Measurements from ENCODE around the gene CGB3. TPM values are rescaled to one million over a fixed set of nuclear protein-coding genes. Genes with fewer than 3 reads are reported as not detected.

Gene CGB3
- total RNA-seq, 1 donor from 2014 or later: not detected

DNA sequence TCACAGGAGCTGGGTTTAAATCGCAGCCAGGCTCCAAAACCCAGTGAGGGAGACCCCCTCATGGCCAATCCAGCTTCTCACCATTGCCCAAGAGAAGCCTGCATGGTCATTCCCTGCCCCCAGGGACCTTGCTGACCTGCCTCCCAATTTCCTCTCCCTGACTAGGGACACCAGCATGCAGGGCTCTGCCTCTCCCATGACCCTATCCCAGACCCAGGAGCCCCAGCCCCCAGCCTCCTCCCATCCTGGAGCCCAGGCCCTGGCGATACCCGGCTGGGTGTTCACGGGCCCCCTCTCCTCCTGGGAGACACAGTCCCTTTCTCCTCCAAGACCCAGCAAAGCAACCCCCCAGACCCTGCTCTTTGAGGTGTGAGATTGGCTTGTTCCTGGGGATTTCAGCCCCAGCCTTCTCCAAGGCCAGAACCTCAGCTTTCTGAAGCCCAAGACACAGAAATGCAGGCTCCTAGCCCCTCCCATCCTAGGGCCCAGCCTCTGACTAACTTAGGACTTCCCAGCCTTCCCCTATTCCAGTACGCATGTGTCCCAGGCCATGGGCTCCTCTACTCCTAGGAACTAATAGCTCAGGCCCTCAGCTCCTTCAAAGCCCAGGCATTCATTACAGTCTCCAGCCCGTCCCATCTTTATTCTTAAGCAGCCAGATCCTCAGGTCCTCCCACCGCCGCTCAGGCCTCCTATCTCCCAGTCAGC lies 32.1 kb downstream of the CGB3 start:
- FAIRE-seq: no peak
- peak overlapping the region; percentile 82 for H3K4me3 ChIP-seq (ENCODE audit: low read depth, low read length)
- peak; percentile 69 for DNase-seq (ENCODE audit: low read depth)
- TF ChIP-seq, protein P1, sequence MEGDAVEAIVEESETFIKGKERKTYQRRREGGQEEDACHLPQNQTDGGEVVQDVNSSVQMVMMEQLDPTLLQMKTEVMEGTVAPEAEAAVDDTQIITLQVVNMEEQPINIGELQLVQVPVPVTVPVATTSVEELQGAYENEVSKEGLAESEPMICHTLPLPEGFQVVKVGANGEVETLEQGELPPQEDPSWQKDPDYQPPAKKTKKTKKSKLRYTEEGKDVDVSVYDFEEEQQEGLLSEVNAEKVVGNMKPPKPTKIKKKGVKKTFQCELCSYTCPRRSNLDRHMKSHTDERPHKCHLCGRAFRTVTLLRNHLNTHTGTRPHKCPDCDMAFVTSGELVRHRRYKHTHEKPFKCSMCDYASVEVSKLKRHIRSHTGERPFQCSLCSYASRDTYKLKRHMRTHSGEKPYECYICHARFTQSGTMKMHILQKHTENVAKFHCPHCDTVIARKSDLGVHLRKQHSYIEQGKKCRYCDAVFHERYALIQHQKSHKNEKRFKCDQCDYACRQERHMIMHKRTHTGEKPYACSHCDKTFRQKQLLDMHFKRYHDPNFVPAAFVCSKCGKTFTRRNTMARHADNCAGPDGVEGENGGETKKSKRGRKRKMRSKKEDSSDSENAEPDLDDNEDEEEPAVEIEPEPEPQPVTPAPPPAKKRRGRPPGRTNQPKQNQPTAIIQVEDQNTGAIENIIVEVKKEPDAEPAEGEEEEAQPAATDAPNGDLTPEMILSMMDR (IDR thresholded peaks at IDR 0.05; ENCODE audit: insufficient read depth, low read length, severe bottlenecking): no peak
- no peaks in the 10 kb centered on the region for H3K27me3 ChIP-seq (ENCODE audit: control insufficient read depth, insufficient read depth, low read length)
- H3K36me3 ChIP-seq (ENCODE audit: control insufficient read depth, insufficient read depth, low read length): peaks cover 13% of the 10 kb centered on the region

- TF ChIP-seq, protein P1 (IDR thresholded peaks at IDR 0.05; ENCODE audit: insufficient read depth, low read length, severe bottlenecking): no peak
- no peak for FAIRE-seq
- H3K27me3 ChIP-seq (ENCODE audit: control insufficient read depth, insufficient read depth, low read length): no peaks in the 10 kb centered on the region
- no peak overlapping the region for H3K4me3 ChIP-seq (ENCODE audit: low read depth, low read length)
- DNase-seq (ENCODE audit: low read depth): no peak
- peaks cover 17% of the 10 kb centered on the region for H3K36me3 ChIP-seq (ENCODE audit: control insufficient read depth, insufficient read depth, low read length)
Observed at GRCh38 chr19:48991011-48991609, 33.0 kb downstream of the CGB3 start.

- Histone ChIP-seq H3K36me3 (ENCODE audit: control insufficient read depth, insufficient read depth, low read length) (peaks cover 22% of the 10 kb centered on the region), H3K4me3 (ENCODE audit: low read depth, low read length) (no peak overlapping the region), H3K27me3 (ENCODE audit: control insufficient read depth, insufficient read depth, low read length) (no peaks in the 10 kb centered on the region)
- TF ChIP-seq, protein P1 (IDR thresholded peaks at IDR 0.05; ENCODE audit: insufficient read depth, low read length, severe bottlenecking): no peak
- DNase-seq (ENCODE audit: low read depth) (no peak), FAIRE-seq (no peak)
Observed at GRCh38 chr19:48990400-48990799, 33.7 kb downstream of the CGB3 start.

DNA sequence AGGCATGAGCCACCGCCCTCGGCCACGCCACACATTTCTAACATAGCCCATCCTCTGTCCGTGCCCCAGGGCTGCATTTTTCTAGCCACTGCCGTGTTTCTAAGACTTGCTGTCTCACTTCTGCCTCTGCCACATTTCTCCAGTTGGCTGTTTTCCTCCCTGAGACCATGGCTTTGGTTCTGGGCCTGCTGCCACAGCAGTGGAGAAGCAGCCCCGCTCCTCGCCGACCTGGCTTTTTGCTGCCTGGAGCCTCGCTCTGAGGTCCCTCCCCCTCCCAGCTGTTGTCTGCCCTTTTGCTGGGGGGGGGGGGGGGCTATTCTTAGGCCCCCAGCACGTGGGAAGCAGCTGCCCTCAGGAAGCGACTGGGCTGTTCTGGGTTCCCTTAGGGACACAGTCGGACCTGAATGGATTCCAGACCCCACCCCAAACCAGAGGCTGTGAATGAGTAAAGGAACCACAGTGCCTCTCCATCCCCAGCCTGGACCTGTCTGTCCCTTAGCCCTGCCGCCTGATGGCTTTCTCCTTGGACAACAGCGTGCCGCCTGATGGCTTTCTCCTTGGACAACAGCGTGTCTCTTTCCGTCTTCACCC lies 34.3 kb downstream of the CGB3 start:
- no peak overlapping the region for H3K4me3 ChIP-seq (ENCODE audit: low read depth, low read length)
- TF ChIP-seq, protein P1 (IDR thresholded peaks at IDR 0.05; ENCODE audit: insufficient read depth, low read length, severe bottlenecking): no peak
- DNase-seq (ENCODE audit: low read depth) (no peak), FAIRE-seq (no peak)
- H3K36me3 ChIP-seq (ENCODE audit: control insufficient read depth, insufficient read depth, low read length): peaks cover 26% of the 10 kb centered on the region
- H3K27me3 ChIP-seq (ENCODE audit: control insufficient read depth, insufficient read depth, low read length): no peaks in the 10 kb centered on the region

DNA sequence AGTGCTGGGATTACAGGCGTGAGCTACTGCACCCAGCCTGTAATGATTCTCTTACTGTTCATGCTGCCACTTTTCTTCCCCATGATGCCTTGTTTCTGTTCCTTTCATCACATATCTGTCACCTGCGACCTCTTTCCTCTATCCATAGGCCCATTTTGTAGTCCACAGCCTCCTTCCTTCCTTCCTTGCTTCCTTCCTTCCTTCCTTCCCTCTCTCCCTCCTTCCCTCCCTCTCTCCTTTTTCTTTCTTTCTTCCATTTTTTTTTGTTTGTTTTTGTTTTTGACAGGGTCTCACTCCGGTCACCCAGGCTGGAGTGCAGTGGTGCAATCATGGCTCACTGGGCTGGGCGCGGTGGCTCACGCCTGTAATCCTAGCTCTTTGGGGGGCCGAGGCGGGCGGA lies 35.3 kb downstream of the CGB3 start:
- H3K4me3 ChIP-seq (ENCODE audit: low read depth, low read length): no peak overlapping the region
- no peaks in the 10 kb centered on the region for H3K27me3 ChIP-seq (ENCODE audit: control insufficient read depth, insufficient read depth, low read length)
- DNase-seq (ENCODE audit: low read depth) (no peak), FAIRE-seq (no peak)
- H3K36me3 ChIP-seq (ENCODE audit: control insufficient read depth, insufficient read depth, low read length): peaks cover 26% of the 10 kb centered on the region
- TF ChIP-seq, protein P1 (IDR thresholded peaks at IDR 0.05; ENCODE audit: insufficient read depth, low read length, severe bottlenecking): no peak

Measured in bronchial epithelial cell (primary cell).